HG03196 (cell line): ENCODE measurements around the gene ABCC1.

Experiments
- ATAC-seq: cut with Tn5 transposase; IDR thresholded peaks from one replicate; pipeline ENCODE4 v1.9.1; 2021; ENCODE audit not compliant: unreplicated experiment

ABCC1 gene

GRCh38 chr16:16016388-16016964 is 67.1 kb downstream of the ABCC1 start:
- ATAC-seq = no peak

GRCh38 chr16:16017812-16018211 is 68.4 kb downstream of the ABCC1 start:
- ATAC-seq = no peak

- ATAC-seq = no peak
Measured at GRCh38 chr16:16018705-16019104, 69.3 kb downstream of the ABCC1 start.

GRCh38 chr16:16019488-16019887 is 70.1 kb downstream of the ABCC1 start:
- ATAC-seq = no peak

- ATAC-seq = no peak
Measured at GRCh38 chr16:16020291-16020690, 70.9 kb downstream of the ABCC1 start.

- ATAC-seq = no peak
Measured at GRCh38 chr16:16021020-16021419, 71.6 kb downstream of the ABCC1 start.

GRCh38 chr16:16021646-16021987 is 72.2 kb downstream of the ABCC1 start:
- no peak for ATAC-seq

- no peak for ATAC-seq
Measured at GRCh38 chr16:16021988-16022682, 72.7 kb downstream of the ABCC1 start.

- ATAC-seq = no peak
Measured at GRCh38 chr16:16022683-16023064, 73.3 kb downstream of the ABCC1 start.

- ATAC-seq = no peak
Measured at GRCh38 chr16:16025214-16025968, 76.0 kb downstream of the ABCC1 start.

- ATAC-seq = no peak
Measured at GRCh38 chr16:16027728-16028310, 78.4 kb downstream of the ABCC1 start.

- no peak for ATAC-seq
Measured at GRCh38 chr16:16028311-16028999, 79.0 kb downstream of the ABCC1 start.

GRCh38 chr16:16029431-16030011 is 80.1 kb downstream of the ABCC1 start:
- no peak for ATAC-seq

- no peak for ATAC-seq
Measured at GRCh38 chr16:16030449-16030848, 81.0 kb downstream of the ABCC1 start.

GRCh38 chr16:16031401-16031800 is 82.0 kb downstream of the ABCC1 start:
- ATAC-seq = no peak

GRCh38 chr16:16032271-16032979 is 83.0 kb downstream of the ABCC1 start:
- ATAC-seq = no peak

GRCh38 chr16:16033208-16033717 is 83.8 kb downstream of the ABCC1 start:
- no peak for ATAC-seq

GRCh38 chr16:16036359-16036792 is 87.0 kb downstream of the ABCC1 start:
- no peak for ATAC-seq

GRCh38 chr16:16037521-16037920 is 88.1 kb downstream of the ABCC1 start:
- no peak for ATAC-seq

- ATAC-seq = no peak
Measured at GRCh38 chr16:16037970-16038369, 88.6 kb downstream of the ABCC1 start.
